Naive B cell (primary cell): ENCODE data around the gene CPO. TPM values are rescaled to one million over a fixed set of nuclear protein-coding genes. Genes with fewer than 3 reads are reported as not detected.

Experiments
- ATAC-seq, 2 donors: fragments of 150-1000 bp; cut with Tn5 transposase; 2 replicates each; pipeline ENCODE4 v1.10.0; 2021; ENCODE audit warnings: low read depth in 2 of 2, mild to moderate bottlenecking in 2 of 2, moderate library complexity in 2 of 2
- DNase-seq: peaks from one replicate; pipeline ENCODE4 v3.0.0; 2022
- H3K27ac Mint-ChIP-seq, 6 donors: one replicate each; pipeline ENCODE4 v1.8.0; 2020 to 2022; ENCODE audit warnings: mild to moderate bottlenecking in 6 of 6, mixed read lengths in 6 of 6, moderate library complexity in 5 of 6, inconsistent platforms in 2 of 6
- H3K27me3 Mint-ChIP-seq, 3 donors: one replicate each; pipeline ENCODE4 v1.8.0; 2021 to 2022; ENCODE audit warnings: mixed read lengths in 3 of 3, mild to moderate bottlenecking in 1 of 3
- H3K36me3 Mint-ChIP-seq, 2 donors: one replicate each; pipeline ENCODE4 v1.8.0; 2020 to 2022; ENCODE audit warnings: mixed read lengths in 2 of 2, inconsistent platforms in 1 of 2, mild to moderate bottlenecking in 1 of 2
- H3K4me1 Mint-ChIP-seq, 3 donors: one replicate each; pipeline ENCODE4 v1.8.0; 2020 to 2022; ENCODE audit warnings: mixed read lengths in 3 of 3, inconsistent platforms in 1 of 3, mild to moderate bottlenecking in 1 of 3, moderate library complexity in 1 of 3
- H3K4me3 Mint-ChIP-seq, 8 donors: one replicate each; pipeline ENCODE4 v1.8.0; 2020 to 2022; ENCODE audit warnings: mild to moderate bottlenecking in 8 of 8, mixed read lengths in 8 of 8, moderate library complexity in 8 of 8, inconsistent platforms in 2 of 8
- H3K9me3 Mint-ChIP-seq, 7 donors: one replicate each; pipeline ENCODE4 v1.8.0; 2020 to 2022; ENCODE audit warnings: mixed read lengths in 7 of 7, mild to moderate bottlenecking in 5 of 7, inconsistent platforms in 2 of 7, moderate library complexity in 1 of 7
- polyA plus RNA-seq, 6 donors: library from polyadenylated mRNA; unstranded; fragments of 300-500 nt; fragmentation: Illumina TruSeq; gene quantifications; one replicate each; pipeline ENCODE4 v1.2.3, GENCODE V29; 2021; ENCODE audit warnings: low read depth in 6 of 6

CPO gene
- polyA plus RNA-seq, 6 donors from 2014 or later: not detected

GRCh38 chr2:206981086-206981674, 41.9 kb downstream of the CPO start:
- no peaks in the 10 kb centered on the region for H3K4me1 Mint-ChIP-seq
- no peak overlapping the region for H3K4me3 Mint-ChIP-seq
- H3K27me3 Mint-ChIP-seq: peaks cover 4 to 24% (median 19%) of the 10 kb centered on the region in 3 donors
- peak overlapping the region in 1 of 6 donors; percentile 29 for H3K27ac Mint-ChIP-seq
- H3K9me3 Mint-ChIP-seq: peaks cover 0 to 2% (median 0%) of the 10 kb centered on the region in 7 donors
- DNase-seq (no peak), ATAC-seq (no peak)
- H3K36me3 Mint-ChIP-seq: no peaks in the 10 kb centered on the region

DNA sequence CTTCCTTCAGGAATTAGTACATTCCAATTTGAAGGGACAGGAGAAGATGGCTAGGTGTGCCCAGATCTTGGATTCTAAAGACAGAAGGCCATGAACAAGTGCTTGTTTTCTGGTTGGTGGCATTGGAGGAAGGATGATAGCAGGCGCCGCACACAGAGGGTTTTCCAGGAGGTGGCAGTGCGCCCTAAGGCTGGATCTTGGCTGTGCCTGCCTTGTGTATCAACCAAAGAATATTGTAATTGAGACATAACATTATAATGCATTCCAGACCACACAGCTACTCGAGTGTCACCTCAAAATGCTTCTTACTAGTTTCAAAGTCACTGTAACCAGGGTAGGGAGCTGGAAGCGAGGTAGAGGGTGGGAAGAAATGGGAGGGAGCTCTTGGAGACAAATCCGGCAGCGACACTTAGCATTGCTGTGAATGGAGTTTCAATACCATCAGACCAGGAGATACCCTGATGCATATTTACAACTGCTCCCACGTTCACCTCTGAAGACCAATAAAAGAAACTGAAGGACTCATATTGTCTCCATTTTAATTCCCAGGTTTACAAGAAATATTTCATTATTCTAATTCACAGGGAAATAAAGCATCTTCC, 42.5 kb downstream of the CPO start:
- H3K4me1 Mint-ChIP-seq: no peaks in the 10 kb centered on the region
- DNase-seq (peak; percentile 40), ATAC-seq (peak; percentile 53 to 73)
- H3K36me3 Mint-ChIP-seq: no peaks in the 10 kb centered on the region
- H3K9me3 Mint-ChIP-seq: peaks cover 0 to 2% (median 0%) of the 10 kb centered on the region in 7 donors
- no peak overlapping the region for H3K4me3 Mint-ChIP-seq
- no peak overlapping the region for H3K27ac Mint-ChIP-seq
- H3K27me3 Mint-ChIP-seq: peaks cover 4 to 24% (median 19%) of the 10 kb centered on the region in 3 donors

DNA sequence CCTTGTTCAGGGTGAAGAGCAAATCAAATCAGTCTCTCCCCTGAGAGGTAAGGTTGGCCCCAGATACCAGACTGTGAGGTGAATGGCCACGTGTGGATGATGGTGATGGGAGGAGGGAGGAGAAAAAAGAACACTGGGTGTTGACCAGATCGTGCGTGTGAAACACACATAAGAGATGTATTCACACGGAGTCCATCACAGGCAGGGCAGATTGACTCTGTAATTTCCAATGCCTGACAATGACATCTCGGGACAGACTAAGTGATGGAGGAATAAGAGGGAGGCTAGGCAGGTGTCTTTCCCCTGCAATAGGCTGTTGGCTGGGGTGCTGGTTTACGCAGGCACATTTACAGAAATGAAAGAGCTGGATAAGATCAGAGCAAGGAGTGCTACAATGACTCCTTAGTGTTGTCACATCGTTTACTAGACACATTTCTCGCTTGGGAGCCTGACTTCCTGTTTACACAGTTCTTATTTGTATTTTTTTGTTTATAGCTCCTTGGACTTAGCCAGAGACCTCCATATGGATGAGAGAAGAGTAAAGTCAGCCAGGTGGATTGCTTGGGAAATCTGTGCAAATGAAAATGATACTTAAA, 43.1 kb downstream of the CPO start:
- no peak for DNase-seq
- Mint-ChIP-seq H3K27me3 (peaks cover 4 to 22% (median 19%) of the 10 kb centered on the region in 3 donors), H3K4me1 (no peaks in the 10 kb centered on the region), H3K4me3 (no peak overlapping the region), H3K9me3 (peaks cover 0 to 2% (median 0%) of the 10 kb centered on the region in 7 donors), H3K36me3 (no peaks in the 10 kb centered on the region), H3K27ac (peak overlapping the region in 1 of 6 donors; percentile 24)
- ATAC-seq: no peak

DNA sequence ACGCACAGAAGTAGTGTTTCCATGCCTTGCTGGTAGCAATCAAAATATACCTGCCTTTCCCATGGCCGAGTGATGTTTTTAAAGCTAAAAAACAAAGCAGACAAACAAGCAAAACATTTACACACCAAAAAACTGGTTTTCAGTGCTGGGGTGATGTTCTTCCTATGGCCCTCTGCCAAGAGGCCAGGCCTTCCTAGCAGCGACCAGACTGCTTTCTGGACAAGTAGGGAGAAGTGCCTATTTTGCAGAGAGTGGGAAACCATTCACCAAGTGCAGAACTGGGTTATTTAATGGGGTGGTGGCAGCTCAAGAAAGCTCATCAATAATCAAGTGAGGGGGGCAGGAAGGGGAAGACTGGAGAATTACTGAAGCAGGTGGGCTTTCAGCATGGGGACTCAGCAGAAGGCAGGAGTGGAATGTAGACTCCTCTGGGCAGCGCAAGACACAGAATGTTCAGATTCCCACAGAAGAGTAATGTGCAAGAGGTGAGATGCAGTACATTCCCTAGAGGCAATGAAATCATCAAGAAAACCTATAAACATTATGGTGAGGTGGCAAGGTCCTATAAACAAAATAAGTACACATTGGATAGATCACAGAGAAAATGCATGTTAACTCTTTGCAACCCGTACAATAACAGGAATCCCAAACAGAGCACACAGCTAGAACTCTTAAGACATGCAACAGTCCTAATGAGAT, 44.0 kb downstream of the CPO start:
- Mint-ChIP-seq H3K9me3 (peaks cover 0 to 2% (median 0%) of the 10 kb centered on the region in 7 donors), H3K27me3 (peaks cover 4 to 19% (median 15%) of the 10 kb centered on the region in 3 donors), H3K27ac (no peak overlapping the region), H3K4me3 (no peak overlapping the region), H3K36me3 (no peaks in the 10 kb centered on the region), H3K4me1 (no peaks in the 10 kb centered on the region)
- no peak for DNase-seq
- no peak for ATAC-seq

DNA sequence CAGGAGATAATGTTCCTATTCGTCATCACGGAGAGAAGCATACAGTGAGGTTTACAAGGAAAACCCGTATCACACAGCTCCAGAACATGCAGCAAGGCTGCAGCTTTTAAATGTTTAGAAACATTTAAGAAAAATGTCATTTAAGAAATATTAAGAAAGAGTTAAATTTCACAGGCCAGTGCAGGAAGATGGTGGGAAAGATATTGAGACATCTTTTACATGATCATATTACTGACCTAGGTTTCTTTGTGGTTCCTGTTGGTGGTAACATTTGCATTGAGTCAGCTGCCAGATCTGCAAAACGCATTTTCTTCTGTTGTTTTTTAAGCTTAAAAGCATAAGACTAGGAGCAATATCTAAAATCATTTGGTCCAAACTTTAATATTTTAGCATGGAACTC, 44.9 kb downstream of the CPO start:
- H3K27me3 Mint-ChIP-seq: peaks cover 4 to 18% (median 15%) of the 10 kb centered on the region in 3 donors
- H3K4me3 Mint-ChIP-seq: no peak overlapping the region
- ATAC-seq (no peak), DNase-seq (no peak)
- no peaks in the 10 kb centered on the region for H3K36me3 Mint-ChIP-seq
- no peak overlapping the region for H3K27ac Mint-ChIP-seq
- peaks cover 0 to 3% (median 2%) of the 10 kb centered on the region in 3 donors for H3K4me1 Mint-ChIP-seq
- peaks cover 0 to 2% (median 0%) of the 10 kb centered on the region in 7 donors for H3K9me3 Mint-ChIP-seq

DNA sequence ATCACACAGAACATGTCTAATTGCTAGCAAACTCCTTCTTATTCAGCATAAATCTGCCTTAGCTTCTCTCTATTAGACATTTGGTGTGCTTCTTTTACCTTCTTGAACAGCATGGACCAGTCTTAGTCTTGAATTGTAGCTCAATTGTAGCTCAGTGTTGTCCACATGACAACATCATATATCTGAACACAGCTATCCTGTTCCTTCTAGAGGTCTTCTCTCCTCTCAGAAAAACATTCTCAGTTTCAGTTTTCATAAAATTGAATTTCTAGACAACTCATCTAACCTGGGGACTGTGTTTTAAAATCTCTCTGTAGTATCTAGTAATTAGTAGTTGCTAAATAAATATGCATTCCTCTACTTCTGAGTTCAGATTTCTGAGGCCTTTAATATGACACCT, 47.6 kb downstream of the CPO start:
- no peaks in the 10 kb centered on the region for H3K36me3 Mint-ChIP-seq
- H3K9me3 Mint-ChIP-seq: peaks cover 0 to 2% (median 0%) of the 10 kb centered on the region in 7 donors
- no peak overlapping the region for H3K27ac Mint-ChIP-seq
- H3K4me1 Mint-ChIP-seq: peaks cover 0 to 5% (median 3%) of the 10 kb centered on the region in 3 donors
- ATAC-seq (no peak), DNase-seq (no peak)
- peaks cover 7 to 18% (median 15%) of the 10 kb centered on the region in 3 donors for H3K27me3 Mint-ChIP-seq
- H3K4me3 Mint-ChIP-seq: no peak overlapping the region

GRCh38 chr2:206987810-206988209, 48.5 kb downstream of the CPO start:
- peaks cover 7 to 19% (median 12%) of the 10 kb centered on the region in 3 donors for H3K27me3 Mint-ChIP-seq
- DNase-seq (no peak), ATAC-seq (no peak)
- H3K4me3 Mint-ChIP-seq: no peak overlapping the region
- no peaks in the 10 kb centered on the region for H3K36me3 Mint-ChIP-seq
- H3K27ac Mint-ChIP-seq: no peak overlapping the region
- peaks cover 0 to 5% (median 3%) of the 10 kb centered on the region in 3 donors for H3K4me1 Mint-ChIP-seq
- H3K9me3 Mint-ChIP-seq: peaks cover 0 to 2% (median 0%) of the 10 kb centered on the region in 7 donors

- H3K4me1 Mint-ChIP-seq: peaks cover 0 to 5% (median 3%) of the 10 kb centered on the region in 3 donors
- DNase-seq (no peak), ATAC-seq (no peak)
- H3K9me3 Mint-ChIP-seq: peaks cover 0 to 2% (median 0%) of the 10 kb centered on the region in 7 donors
- no peak overlapping the region for H3K4me3 Mint-ChIP-seq
- H3K27me3 Mint-ChIP-seq: peaks cover 7 to 12% (median 11%) of the 10 kb centered on the region in 3 donors
- no peak overlapping the region for H3K27ac Mint-ChIP-seq
- no peaks in the 10 kb centered on the region for H3K36me3 Mint-ChIP-seq
Observed at GRCh38 chr2:206988884-206989283, 49.6 kb downstream of the CPO start.

- Mint-ChIP-seq H3K27me3 (peaks cover 7 to 12% (median 11%) of the 10 kb centered on the region in 3 donors), H3K9me3 (peaks cover 0 to 2% (median 0%) of the 10 kb centered on the region in 7 donors), H3K27ac (no peak overlapping the region), H3K4me3 (no peak overlapping the region), H3K4me1 (peaks cover 0 to 5% (median 3%) of the 10 kb centered on the region in 3 donors), H3K36me3 (no peaks in the 10 kb centered on the region)
- DNase-seq (no peak), ATAC-seq (peak; percentile 43 to 45)
Observed at GRCh38 chr2:206989311-206989710, 50.0 kb downstream of the CPO start.

DNA sequence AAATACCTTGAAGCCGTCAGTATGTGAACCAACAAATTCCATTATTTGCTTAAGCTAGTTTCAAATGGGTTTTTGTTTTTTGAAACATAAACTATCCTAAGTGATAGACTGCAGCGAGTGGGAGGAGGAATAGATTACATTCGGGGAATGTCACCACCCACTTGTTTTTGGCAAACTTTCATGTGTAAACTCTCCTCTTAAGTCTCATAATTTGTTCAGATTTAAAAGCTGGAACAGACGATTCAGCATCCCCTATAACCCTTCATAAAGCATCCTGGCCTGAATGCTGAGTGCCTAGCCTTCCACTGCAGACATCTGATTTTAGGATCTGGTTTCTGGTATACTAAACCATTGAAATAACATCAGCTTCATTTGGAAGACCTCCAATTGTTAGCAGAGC, 51.0 kb downstream of the CPO start:
- Mint-ChIP-seq H3K36me3 (no peaks in the 10 kb centered on the region), H3K27me3 (peaks cover 7 to 12% (median 11%) of the 10 kb centered on the region in 3 donors), H3K27ac (no peak overlapping the region), H3K4me1 (peaks cover 0 to 5% (median 3%) of the 10 kb centered on the region in 3 donors), H3K4me3 (no peak overlapping the region), H3K9me3 (peaks cover 0 to 2% (median 0%) of the 10 kb centered on the region in 7 donors)
- no peak for DNase-seq
- no peak for ATAC-seq

DNA sequence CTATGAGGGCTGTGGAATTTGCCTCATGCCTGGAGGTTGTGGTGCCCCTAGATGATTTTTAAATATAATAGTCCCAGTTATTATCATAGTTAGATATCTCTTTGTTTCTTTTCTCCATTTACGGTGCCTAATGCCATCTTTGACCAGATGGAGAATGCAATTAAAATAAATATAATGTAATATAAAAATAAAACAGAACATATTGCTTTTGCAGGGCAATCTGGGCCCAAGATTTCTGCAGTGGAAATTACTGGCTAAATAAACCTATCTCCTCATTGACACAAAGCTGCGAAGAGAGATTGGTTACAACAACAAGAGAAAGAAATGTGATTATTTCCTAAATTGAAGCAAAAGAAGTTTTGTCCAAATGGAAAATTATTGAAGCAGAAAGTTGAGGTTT, 51.8 kb downstream of the CPO start:
- Mint-ChIP-seq H3K9me3 (peaks cover 0 to 2% (median 0%) of the 10 kb centered on the region in 7 donors), H3K4me3 (no peak overlapping the region), H3K27ac (no peak overlapping the region), H3K36me3 (no peaks in the 10 kb centered on the region), H3K27me3 (peaks cover 3 to 12% (median 11%) of the 10 kb centered on the region in 3 donors), H3K4me1 (peaks cover 0 to 5% (median 3%) of the 10 kb centered on the region in 3 donors)
- ATAC-seq: no peak
- no peak for DNase-seq

DNA sequence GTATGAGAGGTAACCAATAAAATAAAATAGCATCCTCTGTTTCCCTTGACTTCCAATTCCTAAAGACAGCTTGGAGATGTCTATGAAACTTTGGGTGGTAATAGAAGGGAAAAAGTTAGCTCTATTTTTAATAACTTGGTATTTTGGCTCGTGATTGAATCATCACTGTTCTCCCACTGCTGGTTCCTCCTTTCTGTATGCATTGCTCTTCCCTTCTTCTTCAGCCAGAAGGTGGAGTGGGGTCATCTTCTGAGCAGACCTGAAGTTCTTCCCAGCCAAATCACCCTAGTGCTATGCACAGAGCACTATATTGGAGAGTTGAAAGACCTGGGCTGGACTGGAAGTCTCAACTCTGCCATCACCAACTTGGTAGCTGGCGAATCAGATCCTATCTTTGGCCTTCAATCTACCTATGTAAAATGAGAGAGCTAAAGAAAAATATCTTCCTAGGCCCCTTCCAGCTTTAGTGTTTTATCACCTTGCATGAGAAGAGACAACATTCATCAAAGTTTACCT, 54.1 kb downstream of the CPO start:
- Mint-ChIP-seq H3K36me3 (peaks cover 10 to 15% of the 10 kb centered on the region in 2 donors), H3K4me1 (peaks cover 0 to 5% (median 3%) of the 10 kb centered on the region in 3 donors), H3K27me3 (peaks cover 9 to 32% (median 22%) of the 10 kb centered on the region in 3 donors), H3K4me3 (no peak overlapping the region), H3K9me3 (peaks cover 2 to 21% (median 13%) of the 10 kb centered on the region in 7 donors), H3K27ac (no peak overlapping the region)
- no peak for ATAC-seq
- DNase-seq: no peak

- Mint-ChIP-seq H3K4me1 (peaks cover 0 to 4% (median 3%) of the 10 kb centered on the region in 3 donors), H3K27me3 (peaks cover 9 to 32% (median 20%) of the 10 kb centered on the region in 3 donors), H3K27ac (no peak overlapping the region), H3K36me3 (peaks cover 10 to 15% of the 10 kb centered on the region in 2 donors), H3K4me3 (no peak overlapping the region), H3K9me3 (peaks cover 2 to 21% (median 13%) of the 10 kb centered on the region in 7 donors)
- ATAC-seq (no peak), DNase-seq (no peak)
Observed at GRCh38 chr2:206993964-206994363, 54.6 kb downstream of the CPO start.
